HCT116 (cell line): ENCODE data around the gene BOD1. TPM values are rescaled to one million over a fixed set of nuclear protein-coding genes. Genes with fewer than 3 reads are reported as not detected.

Experiments
- ATAC-seq: fragments of 200-7000 bp; cut with Tn5 transposase; 2 replicates; pipeline ENCODE4 v1.9.1; 2020; ENCODE audit warnings: mild to moderate bottlenecking, moderate library complexity
- BruUV-seq: library from RNA; stranded (reverse); fragments of 400-500 nt; replicated peaks from 2 replicates; lab custom pipeline; 2021; lab: Mats Ljungman, UMichigan
- CTCF ChIA-PET: fragments of 300-600 bp; sonication (Branson Sonifier 250); formaldehyde crosslinking; loops from one replicate; lab custom pipeline; 2021; ENCODE audit warnings: antibody characterized with exemption; lab: Charles Lee
- POLR2A ChIA-PET: fragments of 300-600, 350-600 bp; sonication (Branson Sonifier 250); formaldehyde crosslinking; loops from one replicate; lab custom pipeline; 2021; ENCODE audit warnings: antibody characterized with exemption; lab: Charles Lee
- RAD21 ChIA-PET, 2 experiments: fragments of 300-600 bp; sonication (Branson Sonifier 250); formaldehyde crosslinking; loops; one replicate each; lab custom pipeline; 2023; ENCODE audit warnings: low total read pairs in 2 of 2; ENCODE audit not compliant: uncharacterized antibody in 2 of 2, unreplicated experiment in 2 of 2, low non-redundant PET in 1 of 2; lab: Charles Lee
- DNase-seq: peaks from one replicate; pipeline ENCODE4 v3.0.0-alpha.2; 2010; ENCODE audit warnings: low read depth, low spot score
- H2AFZ ChIP-seq: fragments of 200-600 bp; shearing (Covaris generic), sonication (generic); 2 replicates; pipeline ENCODE4 v1.6.1; 2017; ENCODE audit warnings: low read depth, mixed run types, mixed read lengths, antibody characterized with exemption, low read length; ENCODE audit not compliant: poor library complexity, severe bottlenecking
- H3K27ac ChIP-seq: 2 replicates; pipeline ENCODE4 v1.5.1; 2012; ENCODE audit warnings: low read depth, low read length
- H3K27me3 ChIP-seq: fragments of 200-600 bp; sonication (generic); 2 replicates; pipeline ENCODE4 v1.6.1; 2016; ENCODE audit warnings: mixed run types, low read length, mixed read lengths; ENCODE audit not compliant: insufficient read depth
- H3K36me3 ChIP-seq, 2 experiments: fragments of 200-500 bp in 1 of 2; fragments of 200-600 bp in 1 of 2; sonication (Bioruptor generic) in 1 of 2; sonication (generic) in 1 of 2; 2 replicates each; pipeline versions ENCODE4 v1.5.1 to v1.6.1; 2014 to 2016; ENCODE audit warnings: low read length in 2 of 2, inconsistent platforms in 1 of 2, mixed read lengths in 1 of 2, mixed run types in 1 of 2; ENCODE audit not compliant: insufficient read depth in 2 of 2, control insufficient read depth in 1 of 2
- H3K4me1 ChIP-seq, 2 experiments: fragments of 200-600 bp in 1 of 2; sonication (generic) in 1 of 2; 2 replicates each; pipeline versions ENCODE4 v1.5.1 to v1.6.1; 2012 to 2017; ENCODE audit warnings: low read length in 2 of 2, inconsistent platforms in 1 of 2, mild to moderate bottlenecking in 1 of 2, mixed read lengths in 1 of 2, mixed run types in 1 of 2, moderate library complexity in 1 of 2; ENCODE audit not compliant: insufficient read depth in 2 of 2, control insufficient read depth in 1 of 2
- H3K4me2 ChIP-seq: fragments of 200-600 bp; sonication (generic); 2 replicates; pipeline ENCODE4 v1.6.1; 2017; ENCODE audit warnings: mixed run types, low read length, mixed read lengths
- H3K4me3 ChIP-seq, 2 experiments: fragments of 200-600 bp in 1 of 2; sonication (generic) in 1 of 2; replicated peaks in 1 of 2; 2 replicates each; pipeline ENCODE4 v1.5.1; 2011 to 2016; ENCODE audit warnings: low read length in 2 of 2, control low read depth in 1 of 2, low read depth in 1 of 2, mild to moderate bottlenecking in 1 of 2, mixed read lengths in 1 of 2, mixed run types in 1 of 2
- H3K79me2 ChIP-seq: fragments of 200-600 bp; sonication (generic); 2 replicates; pipeline ENCODE4 v1.6.1; 2017; ENCODE audit warnings: mild to moderate bottlenecking, mixed run types, low read length, moderate library complexity, mixed read lengths; ENCODE audit not compliant: insufficient read depth
- H3K9ac ChIP-seq: fragments of 200-600 bp; sonication (generic); 2 replicates; pipeline ENCODE4 v1.6.1; 2016; ENCODE audit warnings: low read length, mixed read lengths
- H3K9me2 ChIP-seq: fragments of 200-600 bp; sonication (generic), shearing (Covaris generic); 2 replicates; pipeline ENCODE4 v1.6.1; 2017; ENCODE audit warnings: mixed run types, mild to moderate bottlenecking, moderate library complexity; ENCODE audit not compliant: insufficient read depth
- H3K9me3 ChIP-seq, 2 experiments: fragments of 200-500 bp in 1 of 2; fragments of 200-600 bp in 1 of 2; sonication (Bioruptor generic) in 1 of 2; sonication (generic) in 1 of 2; 2 replicates each; pipeline ENCODE4 v1.6.1; 2014 to 2017; ENCODE audit warnings: low read length in 2 of 2, mixed read lengths in 2 of 2, inconsistent platforms in 1 of 2, low read depth in 1 of 2, mild to moderate bottlenecking in 1 of 2, mixed run types in 1 of 2, moderate library complexity in 1 of 2; ENCODE audit not compliant: control insufficient read depth in 1 of 2, insufficient read depth in 1 of 2
- H4K20me1 ChIP-seq: fragments of 200-600 bp; sonication (generic), shearing (Covaris generic); 2 replicates; pipeline ENCODE4 v1.6.1; 2017; ENCODE audit warnings: mixed run types, mild to moderate bottlenecking, moderate library complexity; ENCODE audit not compliant: insufficient read depth
- ATF3 ChIP-seq: IDR thresholded peaks from 2 replicates; pipeline ENCODE4 v1.6.1; 2012
- CBX3 ChIP-seq: IDR thresholded peaks from 2 replicates; pipeline ENCODE4 v1.6.1; 2012; ENCODE audit warnings: low read depth
- CEBPB ChIP-seq: IDR thresholded peaks from 2 replicates; pipeline ENCODE4 v1.6.1; 2012; ENCODE audit warnings: low read depth
- ELF1 ChIP-seq: IDR thresholded peaks from 2 replicates; pipeline ENCODE4 v1.6.1; 2012; ENCODE audit warnings: low read depth, borderline replicate concordance
- EZH2 ChIP-seq: fragments of 200-600 bp; sonication (generic); IDR thresholded peaks from 2 replicates; pipeline ENCODE4 v1.6.1; 2017; ENCODE audit warnings: antibody characterized with exemption, mixed run types
- FOSL1 ChIP-seq: IDR thresholded peaks from 2 replicates; pipeline ENCODE4 v1.6.1; 2012; ENCODE audit warnings: low read depth
- POLR2A ChIP-seq: IDR thresholded peaks from 2 replicates; pipeline ENCODE4 v1.7.0; 2011; ENCODE audit warnings: borderline replicate concordance; ENCODE audit not compliant: insufficient read depth, insufficient read length; ENCODE audit errors: extremely low read depth
- POLR2AphosphoS5 ChIP-seq: IDR thresholded peaks from 2 replicates; pipeline ENCODE4 v1.6.1; 2011; ENCODE audit warnings: mild to moderate bottlenecking, low read depth, low read length, moderate library complexity
- RAD21 ChIP-seq: IDR thresholded peaks from 2 replicates; pipeline ENCODE4 v1.6.1; 2012; ENCODE audit warnings: low read depth, mild to moderate bottlenecking
- SIN3A ChIP-seq: IDR thresholded peaks from 2 replicates; pipeline ENCODE4 v1.6.1; 2012; ENCODE audit warnings: low read depth
- SRF ChIP-seq: IDR thresholded peaks from 2 replicates; pipeline ENCODE4 v1.6.1; 2012; ENCODE audit warnings: low read depth
- TCF7L2 ChIP-seq: IDR thresholded peaks from 2 replicates; pipeline ENCODE4 v1.7.0; 2011; ENCODE audit warnings: borderline replicate concordance, inconsistent platforms; ENCODE audit not compliant: insufficient read depth, insufficient read length; ENCODE audit errors: extremely low read depth
- YY1 ChIP-seq: IDR thresholded peaks from 2 replicates; pipeline ENCODE4 v1.6.1; 2011; ENCODE audit warnings: low read length, low read depth, moderate library complexity, mild to moderate bottlenecking; ENCODE audit not compliant: insufficient replicate concordance; ENCODE audit errors: extremely low read depth
- ZNF274 ChIP-seq: fragments of 200-500 bp; sonication (Bioruptor generic); IDR thresholded peaks from 2 replicates; pipeline ENCODE4 v1.6.1; 2014; ENCODE audit warnings: mild to moderate bottlenecking, low read depth, low read length, inconsistent platforms
- intact Hi-C: fragments of 100-400 bp; cut with micrococcal nuclease; formaldehyde crosslinking; loops from 2 replicates; pipeline ENCODE4 v1.10.0; 2022
- total RNA-seq: library from RNA; stranded (reverse); gene quantifications from one replicate; pipeline ENCODE4 v1.2.1, GENCODE V29; 2021; ENCODE audit not compliant: unreplicated experiment
- TF ChIP-seq, protein P1 (sequence below): IDR thresholded peaks from 2 replicates; pipeline ENCODE4 v1.6.1; 2012; ENCODE audit warnings: low read depth

The BOD1 gene
- total RNA-seq, 1 experiment from 2014 or later = 60.2 TPM

DNA sequence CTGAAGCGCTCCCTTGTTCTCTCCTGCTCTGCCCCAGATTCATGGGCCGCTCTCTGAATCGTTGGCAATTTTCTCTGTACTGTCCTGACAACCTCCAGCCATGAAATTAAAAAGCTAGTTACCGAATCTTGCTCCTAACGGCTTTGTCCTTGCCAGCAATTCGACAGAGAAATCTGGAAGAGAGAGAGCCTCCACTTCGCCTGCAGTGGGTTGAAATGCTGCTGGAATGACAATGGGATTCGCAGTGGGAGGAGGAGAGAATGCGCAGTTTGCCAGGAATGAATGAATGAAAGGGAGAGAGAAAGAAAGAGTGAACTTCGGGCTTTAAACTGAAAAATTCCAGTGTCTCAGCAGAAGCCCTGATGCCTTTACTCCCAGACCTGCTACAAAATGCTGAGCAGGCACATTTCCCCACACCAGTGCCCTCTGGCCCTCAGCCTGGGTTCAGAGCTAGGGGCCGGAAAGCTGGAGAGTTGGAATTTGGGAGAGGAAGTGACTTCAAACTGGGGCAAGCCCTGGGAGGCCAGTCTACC lies 11.5 kb upstream of the BOD1 start:
- intact Hi-C loops = no loop called here
- CTCF ChIA-PET = no interaction called here

More for the DNA sequence above, 11.5 kb upstream of the BOD1 start:
- Histone ChIP-seq H3K79me2 (no peaks in the 10 kb centered on the region), H3K9me2 (no peaks in the 10 kb centered on the region), H2AFZ (no peak overlapping the region), H3K4me1 (no peaks in the 10 kb centered on the region), H3K27ac (no peak overlapping the region)
- DNase-seq = no peak
- POLR2A ChIA-PET = interaction anchor here (1.3 kb wide), 1 partner anchor 11 kb away, joined by 3 read pairs; the partner anchor contains the start of gene BOD1
- TF ChIP-seq EZH2 (no peak), POLR2AphosphoS5 (no peak), CBX3 (no peak), POLR2A (no peak), SIN3A (no peak), CEBPB (no peak), ATF3 (no peak), TCF7L2 (no peak), FOSL1 (no peak), ELF1 (no peak), ZNF274 (no peak), RAD21 (no peak), YY1 (no peak), SRF (no peak)
- TF ChIP-seq, protein P1, sequence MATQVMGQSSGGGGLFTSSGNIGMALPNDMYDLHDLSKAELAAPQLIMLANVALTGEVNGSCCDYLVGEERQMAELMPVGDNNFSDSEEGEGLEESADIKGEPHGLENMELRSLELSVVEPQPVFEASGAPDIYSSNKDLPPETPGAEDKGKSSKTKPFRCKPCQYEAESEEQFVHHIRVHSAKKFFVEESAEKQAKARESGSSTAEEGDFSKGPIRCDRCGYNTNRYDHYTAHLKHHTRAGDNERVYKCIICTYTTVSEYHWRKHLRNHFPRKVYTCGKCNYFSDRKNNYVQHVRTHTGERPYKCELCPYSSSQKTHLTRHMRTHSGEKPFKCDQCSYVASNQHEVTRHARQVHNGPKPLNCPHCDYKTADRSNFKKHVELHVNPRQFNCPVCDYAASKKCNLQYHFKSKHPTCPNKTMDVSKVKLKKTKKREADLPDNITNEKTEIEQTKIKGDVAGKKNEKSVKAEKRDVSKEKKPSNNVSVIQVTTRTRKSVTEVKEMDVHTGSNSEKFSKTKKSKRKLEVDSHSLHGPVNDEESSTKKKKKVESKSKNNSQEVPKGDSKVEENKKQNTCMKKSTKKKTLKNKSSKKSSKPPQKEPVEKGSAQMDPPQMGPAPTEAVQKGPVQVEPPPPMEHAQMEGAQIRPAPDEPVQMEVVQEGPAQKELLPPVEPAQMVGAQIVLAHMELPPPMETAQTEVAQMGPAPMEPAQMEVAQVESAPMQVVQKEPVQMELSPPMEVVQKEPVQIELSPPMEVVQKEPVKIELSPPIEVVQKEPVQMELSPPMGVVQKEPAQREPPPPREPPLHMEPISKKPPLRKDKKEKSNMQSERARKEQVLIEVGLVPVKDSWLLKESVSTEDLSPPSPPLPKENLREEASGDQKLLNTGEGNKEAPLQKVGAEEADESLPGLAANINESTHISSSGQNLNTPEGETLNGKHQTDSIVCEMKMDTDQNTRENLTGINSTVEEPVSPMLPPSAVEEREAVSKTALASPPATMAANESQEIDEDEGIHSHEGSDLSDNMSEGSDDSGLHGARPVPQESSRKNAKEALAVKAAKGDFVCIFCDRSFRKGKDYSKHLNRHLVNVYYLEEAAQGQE = no peak
- TF ChIP-seq, all 23 proteins: peak for 0
- BruUV-seq = no TSS peak
- Histone ChIP-seq H3K4me2 (no peak overlapping the region), H3K9ac (no peak overlapping the region), H3K9me3 (no peaks in the 10 kb centered on the region), H3K36me3 (no peaks in the 10 kb centered on the region), H4K20me1 (no peaks in the 10 kb centered on the region), H3K4me3 (no peak overlapping the region), H3K27me3 (peaks cover 4% of the 10 kb centered on the region; the same call in 1 of the 2 replicates)
- RAD21 ChIA-PET = no interaction called here
- ATAC-seq = no peak
